ENCODE data around the gene COL16A1.

COL16A1 gene

GRCh38 chr1:31735571-31735970 is 31.8 kb upstream of the COL16A1 start:
- Mint-ChIP-seq H3K27ac (no peak overlapping the region), H3K4me1 (peaks cover 28% of the 10 kb centered on the region), H3K36me3 (ENCODE audit: low read depth) (no peaks in the 10 kb centered on the region), H3K9me3 (no peaks in the 10 kb centered on the region), H3K27me3 (ENCODE audit: low read depth, poor library complexity) (peaks cover 10% of the 10 kb centered on the region), H3K4me3 (no peak overlapping the region)
- DNase-seq: no peak
- TF ChIP-seq CTCF (IDR thresholded peaks at IDR 0.05): no peak

- peaks cover 10% of the 10 kb centered on the region for H3K27me3 Mint-ChIP-seq (ENCODE audit: low read depth, poor library complexity)
- H3K4me1 Mint-ChIP-seq: peaks cover 22% of the 10 kb centered on the region
- no peak overlapping the region for H3K27ac Mint-ChIP-seq
- H3K36me3 Mint-ChIP-seq (ENCODE audit: low read depth): no peaks in the 10 kb centered on the region
- no peak for DNase-seq
- TF ChIP-seq CTCF (IDR thresholded peaks at IDR 0.05): no peak
- H3K9me3 Mint-ChIP-seq: no peaks in the 10 kb centered on the region
- H3K4me3 Mint-ChIP-seq: no peak overlapping the region
Observed at GRCh38 chr1:31734582-31735107, 30.8 kb upstream of the COL16A1 start.

GRCh38 chr1:31733389-31734219 is 29.8 kb upstream of the COL16A1 start:
- H3K4me3 Mint-ChIP-seq: no peak overlapping the region
- H3K4me1 Mint-ChIP-seq: peaks cover 18% of the 10 kb centered on the region
- no peaks in the 10 kb centered on the region for H3K9me3 Mint-ChIP-seq
- H3K27me3 Mint-ChIP-seq (ENCODE audit: low read depth, poor library complexity): peaks cover 10% of the 10 kb centered on the region
- peak overlapping the region; percentile 25 for H3K27ac Mint-ChIP-seq
- H3K36me3 Mint-ChIP-seq (ENCODE audit: low read depth): no peaks in the 10 kb centered on the region
- TF ChIP-seq CTCF (IDR thresholded peaks at IDR 0.05): no peak
- no peak for DNase-seq

- Mint-ChIP-seq H3K9me3 (no peaks in the 10 kb centered on the region), H3K27ac (no peak overlapping the region), H3K36me3 (ENCODE audit: low read depth) (no peaks in the 10 kb centered on the region), H3K4me1 (peaks cover 18% of the 10 kb centered on the region), H3K27me3 (ENCODE audit: low read depth, poor library complexity) (peaks cover 8% of the 10 kb centered on the region), H3K4me3 (no peak overlapping the region)
- no peak for DNase-seq
- TF ChIP-seq CTCF (IDR thresholded peaks at IDR 0.05): no peak
Observed at GRCh38 chr1:31732751-31733289, 29.0 kb upstream of the COL16A1 start.

- Mint-ChIP-seq H3K27me3 (ENCODE audit: low read depth, poor library complexity) (peaks cover 6% of the 10 kb centered on the region), H3K4me3 (no peak overlapping the region), H3K27ac (no peak overlapping the region), H3K4me1 (peaks cover 18% of the 10 kb centered on the region), H3K36me3 (ENCODE audit: low read depth) (no peaks in the 10 kb centered on the region), H3K9me3 (no peaks in the 10 kb centered on the region)
- DNase-seq: no peak
- TF ChIP-seq CTCF (IDR thresholded peaks at IDR 0.05): no peak
Observed at GRCh38 chr1:31732343-31732742, 28.5 kb upstream of the COL16A1 start.
